Measurements from ENCODE around the gene HCFC1.

Gene HCFC1

GRCh38 chrX:153958605-153959004 is 13.0 kb downstream of the HCFC1 start:
- Histone ChIP-seq H4K8ac (ENCODE audit: low read depth, low read length) (no peak overlapping the region), H2BK12ac (ENCODE audit: low read length) (no peak overlapping the region), H3K36me3 (replicated peaks in 1 of 2; ENCODE audit: control insufficient read depth in 2 of 2, insufficient read depth in 2 of 2, low read length in 2 of 2) (peaks cover 61 to 100% of the 10 kb centered on the region in 2 donors), H3K23ac (ENCODE audit: low read depth, low read length, poor library complexity) (no peak overlapping the region), H3K27me3 (ENCODE audit: control insufficient read depth in 3 of 3, insufficient read depth in 3 of 3, low read depth in 1 of 3, low read length in 3 of 3) (no peaks in the 10 kb centered on the region), H3K4me1 (ENCODE audit: control insufficient read depth in 2 of 2, insufficient read depth in 1 of 2, low read depth in 1 of 2, low read length in 2 of 2) (no peaks in the 10 kb centered on the region), H3K9ac (ENCODE audit: low read depth, low read length, poor library complexity) (no peak overlapping the region), H3K4me3 (ENCODE audit: low read length in 2 of 2) (no peak overlapping the region), H2BK5ac (ENCODE audit: low read length) (no peak overlapping the region), H3K4me2 (ENCODE audit: insufficient read depth, low read length, poor library complexity, severe bottlenecking) (no peak overlapping the region), H2BK120ac (ENCODE audit: low read depth, low read length) (no peak overlapping the region), H2AK5ac (ENCODE audit: low read depth, low read length) (no peak overlapping the region), H2AFZ (ENCODE audit: low read length) (no peak overlapping the region), H4K91ac (ENCODE audit: low read depth, low read length, poor library complexity) (no peak overlapping the region), H3K27ac (replicated peaks; ENCODE audit: low read length) (no peak overlapping the region), H3K79me1 (ENCODE audit: low read depth, low read length) (peaks cover 12% of the 10 kb centered on the region), H2BK15ac (ENCODE audit: low read length) (no peak overlapping the region), H3K4ac (ENCODE audit: low read length) (no peak overlapping the region), H3K18ac (ENCODE audit: low read length) (no peak overlapping the region), H3K9me3 (replicated peaks in 1 of 2; ENCODE audit: control insufficient read depth in 2 of 2, insufficient read depth in 1 of 2, low read depth in 1 of 2, low read length in 2 of 2) (no peaks in the 10 kb centered on the region), H3K14ac (ENCODE audit: low read length) (no peak overlapping the region)
- no peak for DNase-seq (ENCODE audit: low spot score)
- no CpG with 5 or more reads among the region's 14 CpGs for WGBS, 2 donors (ENCODE audit: extremely low coverage in 2 of 2, insufficient read length in 2 of 2, insufficient replicate concordance in 1 of 2)

GRCh38 chrX:153957224-153957623 is 14.4 kb downstream of the HCFC1 start:
- Histone ChIP-seq H3K4ac (ENCODE audit: low read length) (no peak overlapping the region), H2BK5ac (ENCODE audit: low read length) (no peak overlapping the region), H4K91ac (ENCODE audit: low read depth, low read length, poor library complexity) (no peak overlapping the region), H3K4me2 (ENCODE audit: insufficient read depth, low read length, poor library complexity, severe bottlenecking) (no peak overlapping the region), H2AFZ (ENCODE audit: low read length) (no peak overlapping the region), H3K14ac (ENCODE audit: low read length) (no peak overlapping the region), H3K18ac (ENCODE audit: low read length) (no peak overlapping the region), H3K4me3 (ENCODE audit: low read length in 2 of 2) (no peak overlapping the region), H3K9me3 (replicated peaks in 1 of 2; ENCODE audit: control insufficient read depth in 2 of 2, insufficient read depth in 1 of 2, low read depth in 1 of 2, low read length in 2 of 2) (no peaks in the 10 kb centered on the region), H2BK120ac (ENCODE audit: low read depth, low read length) (no peak overlapping the region), H3K27ac (replicated peaks; ENCODE audit: low read length) (no peak overlapping the region), H4K8ac (ENCODE audit: low read depth, low read length) (no peak overlapping the region), H3K27me3 (ENCODE audit: control insufficient read depth in 3 of 3, insufficient read depth in 3 of 3, low read depth in 1 of 3, low read length in 3 of 3) (no peaks in the 10 kb centered on the region), H2BK15ac (ENCODE audit: low read length) (no peak overlapping the region), H3K79me1 (ENCODE audit: low read depth, low read length) (peaks cover 11% of the 10 kb centered on the region), H2AK5ac (ENCODE audit: low read depth, low read length) (no peak overlapping the region), H3K4me1 (ENCODE audit: control insufficient read depth in 2 of 2, insufficient read depth in 1 of 2, low read depth in 1 of 2, low read length in 2 of 2) (peaks cover 0 to 2% of the 10 kb centered on the region in 2 donors), H2BK12ac (ENCODE audit: low read length) (no peak overlapping the region), H3K36me3 (replicated peaks in 1 of 2; ENCODE audit: control insufficient read depth in 2 of 2, insufficient read depth in 2 of 2, low read length in 2 of 2) (peaks cover 62 to 100% of the 10 kb centered on the region in 2 donors), H3K9ac (ENCODE audit: low read depth, low read length, poor library complexity) (no peak overlapping the region), H3K23ac (ENCODE audit: low read depth, low read length, poor library complexity) (no peak overlapping the region)
- no CpG with 5 or more reads among the region's 17 CpGs for WGBS, 2 donors (ENCODE audit: extremely low coverage in 2 of 2, insufficient read length in 2 of 2, insufficient replicate concordance in 1 of 2)
- no peak for DNase-seq (ENCODE audit: low spot score)

GRCh38 chrX:153956044-153956907 is 15.3 kb downstream of the HCFC1 start:
- Histone ChIP-seq H4K8ac (ENCODE audit: low read depth, low read length) (no peak overlapping the region), H2BK12ac (ENCODE audit: low read length) (no peak overlapping the region), H3K4me3 (ENCODE audit: low read length in 2 of 2) (no peak overlapping the region), H3K79me1 (ENCODE audit: low read depth, low read length) (peaks cover 8% of the 10 kb centered on the region), H3K27me3 (ENCODE audit: control insufficient read depth in 3 of 3, insufficient read depth in 3 of 3, low read depth in 1 of 3, low read length in 3 of 3) (no peaks in the 10 kb centered on the region), H3K9me3 (replicated peaks in 1 of 2; ENCODE audit: control insufficient read depth in 2 of 2, insufficient read depth in 1 of 2, low read depth in 1 of 2, low read length in 2 of 2) (no peaks in the 10 kb centered on the region), H3K18ac (ENCODE audit: low read length) (no peak overlapping the region), H3K9ac (ENCODE audit: low read depth, low read length, poor library complexity) (no peak overlapping the region), H4K91ac (ENCODE audit: low read depth, low read length, poor library complexity) (no peak overlapping the region), H3K14ac (ENCODE audit: low read length) (no peak overlapping the region), H3K4me2 (ENCODE audit: insufficient read depth, low read length, poor library complexity, severe bottlenecking) (no peak overlapping the region), H2AK5ac (ENCODE audit: low read depth, low read length) (no peak overlapping the region), H2BK15ac (ENCODE audit: low read length) (no peak overlapping the region), H3K27ac (replicated peaks; ENCODE audit: low read length) (no peak overlapping the region), H2BK120ac (ENCODE audit: low read depth, low read length) (no peak overlapping the region), H2AFZ (ENCODE audit: low read length) (no peak overlapping the region), H3K4me1 (ENCODE audit: control insufficient read depth in 2 of 2, insufficient read depth in 1 of 2, low read depth in 1 of 2, low read length in 2 of 2) (peaks cover 0 to 2% of the 10 kb centered on the region in 2 donors), H3K4ac (ENCODE audit: low read length) (no peak overlapping the region), H3K36me3 (replicated peaks in 1 of 2; ENCODE audit: control insufficient read depth in 2 of 2, insufficient read depth in 2 of 2, low read length in 2 of 2) (peaks cover 60 to 100% of the 10 kb centered on the region in 2 donors), H3K23ac (ENCODE audit: low read depth, low read length, poor library complexity) (no peak overlapping the region), H2BK5ac (ENCODE audit: low read length) (no peak overlapping the region)
- no CpG with 5 or more reads among the region's 35 CpGs for WGBS, 2 donors (ENCODE audit: extremely low coverage in 2 of 2, insufficient read length in 2 of 2, insufficient replicate concordance in 1 of 2)
- no peak for DNase-seq (ENCODE audit: low spot score)

- H3K14ac ChIP-seq (ENCODE audit: low read length) = no peak overlapping the region
- H3K23ac ChIP-seq (ENCODE audit: low read depth, low read length, poor library complexity) = no peak overlapping the region
- no peak overlapping the region for H3K4me3 ChIP-seq (ENCODE audit: low read length in 2 of 2)
- no peak overlapping the region for H3K27ac ChIP-seq (replicated peaks; ENCODE audit: low read length)
- H2AFZ ChIP-seq (ENCODE audit: low read length) = no peak overlapping the region
- no peak overlapping the region for H4K91ac ChIP-seq (ENCODE audit: low read depth, low read length, poor library complexity)
- H2BK15ac ChIP-seq (ENCODE audit: low read length) = no peak overlapping the region
- no peak overlapping the region for H2BK12ac ChIP-seq (ENCODE audit: low read length)
- no peaks in the 10 kb centered on the region for H3K27me3 ChIP-seq (ENCODE audit: control insufficient read depth in 3 of 3, insufficient read depth in 3 of 3, low read depth in 1 of 3, low read length in 3 of 3)
- peaks cover 0 to 2% of the 10 kb centered on the region in 2 donors for H3K4me1 ChIP-seq (ENCODE audit: control insufficient read depth in 2 of 2, insufficient read depth in 1 of 2, low read depth in 1 of 2, low read length in 2 of 2)
- no peak for DNase-seq (ENCODE audit: low spot score)
- H3K18ac ChIP-seq (ENCODE audit: low read length) = no peak overlapping the region
- H3K4me2 ChIP-seq (ENCODE audit: insufficient read depth, low read length, poor library complexity, severe bottlenecking) = no peak overlapping the region
- WGBS, 2 donors (ENCODE audit: extremely low coverage in 2 of 2, insufficient read length in 2 of 2, insufficient replicate concordance in 1 of 2) = no CpG with 5 or more reads among the region's 12 CpGs
- H3K79me1 ChIP-seq (ENCODE audit: low read depth, low read length) = peaks cover 10% of the 10 kb centered on the region
- H4K8ac ChIP-seq (ENCODE audit: low read depth, low read length) = no peak overlapping the region
- H2BK5ac ChIP-seq (ENCODE audit: low read length) = no peak overlapping the region
- no peak overlapping the region for H3K9ac ChIP-seq (ENCODE audit: low read depth, low read length, poor library complexity)
- no peak overlapping the region for H3K4ac ChIP-seq (ENCODE audit: low read length)
- no peak overlapping the region for H2AK5ac ChIP-seq (ENCODE audit: low read depth, low read length)
- peaks cover 62 to 100% of the 10 kb centered on the region in 2 donors for H3K36me3 ChIP-seq (replicated peaks in 1 of 2; ENCODE audit: control insufficient read depth in 2 of 2, insufficient read depth in 2 of 2, low read length in 2 of 2)
- no peak overlapping the region for H2BK120ac ChIP-seq (ENCODE audit: low read depth, low read length)
- no peaks in the 10 kb centered on the region for H3K9me3 ChIP-seq (replicated peaks in 1 of 2; ENCODE audit: control insufficient read depth in 2 of 2, insufficient read depth in 1 of 2, low read depth in 1 of 2, low read length in 2 of 2)
These were observed 16.3 kb downstream of the HCFC1 start for GRCh38 chrX:153955228-153955732.
